ENCODE measurements around the gene KIAA1217.

- TF ChIP-seq POLR2A (IDR thresholded peaks at IDR 0.05) (no peak), CTCF (IDR thresholded peaks at IDR 0.05) (no peak), POLR2AphosphoS5 (IDR thresholded peaks at IDR 0.05; ENCODE audit: insufficient read depth in 1 of 2, low read depth in 1 of 2) (no peak)
These were observed 158.8 kb downstream of the KIAA1217 start for GRCh38 chr10:24367688-24368087.
